Gastroesophageal sphincter (tissue), 4 donors: ENCODE measurements around the gene MECR. TPM values are rescaled to one million over a fixed set of nuclear protein-coding genes. Genes with fewer than 3 reads are reported as not detected.

Experiments used
- ATAC-seq: fragments of 150-250 bp; one replicate; pipeline ENCODE4 v1.9.1; 2016; ENCODE audit warnings: mild to moderate bottlenecking, moderate library complexity
- H3K27ac ChIP-seq, 4 donors: fragments of 200-600 bp; sonication (generic) in 3 of 4; 1 replicate in 3 of 4; 2 replicates in 1 of 4; pipeline ENCODE4 v1.5.1; 2016 to 2019
- H3K27me3 ChIP-seq: fragments of 200-600 bp; sonication (generic); one replicate; pipeline ENCODE4 v1.5.1; 2019
- H3K36me3 ChIP-seq, 2 donors: fragments of 200-600 bp; sonication (generic); one replicate each; pipeline ENCODE4 v1.5.1; 2019; ENCODE audit warnings: control low read depth in 1 of 2
- H3K4me1 ChIP-seq, 3 donors: fragments of 200-600 bp; sonication (generic); 1 replicate in 2 of 3; 2 replicates in 1 of 3; pipeline ENCODE4 v1.5.1; 2016 to 2019; ENCODE audit warnings: control low read depth in 2 of 3
- H3K4me3 ChIP-seq, 2 donors: fragments of 200-600 bp; sonication (generic); one replicate each; pipeline ENCODE4 v1.5.1; 2019; ENCODE audit warnings: mild to moderate bottlenecking in 1 of 2, moderate library complexity in 1 of 2
- H3K9me3 ChIP-seq, 3 donors: fragments of 200-600 bp; sonication (generic); one replicate each; pipeline ENCODE4 v1.5.1; 2017 to 2019; ENCODE audit warnings: control low read depth in 2 of 3
- EP300 ChIP-seq: sonication (generic); formaldehyde crosslinking; IDR thresholded peaks from one replicate; pipeline ENCODE4 v1.6.1; 2017; ENCODE audit warnings: antibody characterized with exemption, mild to moderate bottlenecking
- POLR2A ChIP-seq, 2 donors: fragments of 450-650 bp; IDR thresholded peaks; one replicate each; pipeline ENCODE4 v1.6.1; 2017; ENCODE audit warnings: antibody characterized with exemption in 2 of 2, mild to moderate bottlenecking in 2 of 2, moderate library complexity in 1 of 2
- POLR2AphosphoS5 ChIP-seq: sonication (generic); formaldehyde crosslinking; IDR thresholded peaks from one replicate; pipeline ENCODE4 v1.6.1; 2017; ENCODE audit warnings: antibody characterized with exemption
- WGBS, 2 donors: methylation state at CpG; one replicate each; pipeline ENCODE4 v1.1.5; 2018; ENCODE audit warnings: low coverage in 1 of 2; 5-methylcytosine and 5-hydroxymethylcytosine counted together
- total RNA-seq, 4 donors: library from RNA; depleted of rRNA; stranded (reverse); fragments of >200 nt; gene quantifications; one replicate each; pipeline ENCODE4 v1.1.0, GENCODE V29; 2016
- TF ChIP-seq, protein P1 (sequence below), 4 experiments: fragments of 200-600 bp in 2 of 4; fragments of 450-650 bp in 2 of 4; sonication (generic) in 1 of 4; IDR thresholded peaks; one replicate each; pipeline ENCODE4 v1.5.1; 2017 to 2019; ENCODE audit warnings: antibody characterized with exemption in 4 of 4, mild to moderate bottlenecking in 2 of 4, moderate library complexity in 2 of 4

Gene MECR
- total RNA-seq, 4 donors from 2014 or later = 8.2 to 17.1 (median 12.9) TPM

DNA sequence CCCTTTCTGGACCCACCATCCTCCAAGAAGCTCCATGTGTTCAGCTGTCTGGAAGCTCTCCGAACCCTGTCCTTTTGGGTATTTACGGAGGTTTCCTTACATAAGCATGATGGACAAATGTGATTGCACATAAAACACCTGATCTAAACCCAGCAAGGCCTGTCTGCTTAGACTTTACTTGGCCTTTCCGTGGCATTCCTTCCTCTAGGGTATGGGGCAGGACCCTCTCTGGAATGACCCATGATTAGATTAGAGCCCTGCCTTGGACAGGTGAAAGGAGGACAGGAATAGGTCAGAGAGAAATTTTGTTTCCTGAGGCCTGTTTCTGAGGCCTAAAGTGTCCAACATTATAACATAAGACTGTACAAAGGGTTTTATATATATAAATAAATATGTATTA, 22.4 kb upstream of the MECR start:
- 83 to 94% methylated on average over 1 to 3 of the region's 3 CpGs for WGBS, 2 donors
- Histone ChIP-seq H3K27me3 (peaks cover 11% of the 10 kb centered on the region), H3K4me1 (peaks cover 0 to 10% (median 0%) of the 10 kb centered on the region in 3 donors), H3K9me3 (no peaks in the 10 kb centered on the region), H3K4me3 (no peak overlapping the region), H3K27ac (no peak overlapping the region), H3K36me3 (no peaks in the 10 kb centered on the region)
- ATAC-seq = no peak
- no peak for TF ChIP-seq POLR2A (IDR thresholded peaks at IDR 0.05)
- no peak for TF ChIP-seq POLR2AphosphoS5
- no peak for TF ChIP-seq EP300
- TF ChIP-seq, protein P1, sequence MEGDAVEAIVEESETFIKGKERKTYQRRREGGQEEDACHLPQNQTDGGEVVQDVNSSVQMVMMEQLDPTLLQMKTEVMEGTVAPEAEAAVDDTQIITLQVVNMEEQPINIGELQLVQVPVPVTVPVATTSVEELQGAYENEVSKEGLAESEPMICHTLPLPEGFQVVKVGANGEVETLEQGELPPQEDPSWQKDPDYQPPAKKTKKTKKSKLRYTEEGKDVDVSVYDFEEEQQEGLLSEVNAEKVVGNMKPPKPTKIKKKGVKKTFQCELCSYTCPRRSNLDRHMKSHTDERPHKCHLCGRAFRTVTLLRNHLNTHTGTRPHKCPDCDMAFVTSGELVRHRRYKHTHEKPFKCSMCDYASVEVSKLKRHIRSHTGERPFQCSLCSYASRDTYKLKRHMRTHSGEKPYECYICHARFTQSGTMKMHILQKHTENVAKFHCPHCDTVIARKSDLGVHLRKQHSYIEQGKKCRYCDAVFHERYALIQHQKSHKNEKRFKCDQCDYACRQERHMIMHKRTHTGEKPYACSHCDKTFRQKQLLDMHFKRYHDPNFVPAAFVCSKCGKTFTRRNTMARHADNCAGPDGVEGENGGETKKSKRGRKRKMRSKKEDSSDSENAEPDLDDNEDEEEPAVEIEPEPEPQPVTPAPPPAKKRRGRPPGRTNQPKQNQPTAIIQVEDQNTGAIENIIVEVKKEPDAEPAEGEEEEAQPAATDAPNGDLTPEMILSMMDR (IDR thresholded peaks at IDR 0.05) = no peak

DNA sequence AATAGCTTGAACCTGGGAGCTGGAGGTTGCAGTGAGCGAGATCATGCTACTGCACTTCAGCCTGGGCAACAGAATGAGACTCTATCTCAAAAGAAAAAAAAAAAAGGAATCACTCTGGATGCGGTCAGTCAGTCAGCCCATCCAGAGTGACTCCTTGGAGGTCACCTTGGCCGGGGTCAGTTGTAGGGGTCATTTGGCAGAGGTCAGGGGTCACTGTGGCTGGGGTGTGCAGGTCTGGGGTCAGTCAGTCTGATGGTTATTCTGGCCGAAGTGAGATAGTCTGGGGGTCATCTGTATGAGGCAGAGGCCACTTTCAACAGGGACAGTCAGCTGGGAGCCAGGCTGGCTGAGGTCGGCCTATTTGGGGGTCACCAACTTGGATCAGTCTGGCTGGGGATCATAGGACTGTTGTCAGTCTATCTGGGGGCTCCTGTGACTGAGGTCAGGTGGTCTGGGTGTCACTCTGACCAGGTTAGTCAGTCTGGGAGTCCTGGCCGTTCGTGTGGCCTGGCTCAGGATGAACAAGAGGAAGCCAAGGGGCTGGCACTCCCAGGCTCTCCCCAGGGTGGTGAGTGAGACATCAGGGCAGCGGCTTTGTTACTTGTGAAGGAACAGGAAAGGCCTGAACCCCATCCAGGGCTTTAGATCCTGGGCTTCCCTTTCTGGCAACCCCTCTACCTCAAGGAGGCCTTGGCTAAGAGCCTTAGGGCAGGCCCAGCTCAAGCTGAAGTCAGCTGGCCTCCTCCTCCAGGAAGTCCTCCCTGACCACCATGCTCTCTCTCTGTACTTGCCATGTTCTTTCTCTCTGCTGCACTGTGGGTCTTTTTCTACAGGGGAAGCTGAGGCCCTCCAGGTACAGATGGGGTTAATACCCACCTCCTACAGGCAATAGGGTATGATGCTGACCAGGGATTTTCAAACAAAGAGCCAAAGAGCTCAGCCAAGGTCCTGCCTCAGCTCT, 20.7 kb upstream of the MECR start:
- H3K27me3 ChIP-seq = peaks cover 4% of the 10 kb centered on the region
- TF ChIP-seq, protein P1 (IDR thresholded peaks at IDR 0.05) = no peak
- TF ChIP-seq EP300 = no peak
- TF ChIP-seq POLR2AphosphoS5 = no peak
- no peak for TF ChIP-seq POLR2A (IDR thresholded peaks at IDR 0.05)
- no peak overlapping the region for H3K27ac ChIP-seq
- no peaks in the 10 kb centered on the region for H3K9me3 ChIP-seq
- H3K36me3 ChIP-seq = no peaks in the 10 kb centered on the region
- H3K4me1 ChIP-seq = no peaks in the 10 kb centered on the region
- no peak for ATAC-seq
- WGBS, 2 donors = 87 to 100% methylated on average over 2 to 6 of the region's 8 CpGs
- no peak overlapping the region for H3K4me3 ChIP-seq

DNA sequence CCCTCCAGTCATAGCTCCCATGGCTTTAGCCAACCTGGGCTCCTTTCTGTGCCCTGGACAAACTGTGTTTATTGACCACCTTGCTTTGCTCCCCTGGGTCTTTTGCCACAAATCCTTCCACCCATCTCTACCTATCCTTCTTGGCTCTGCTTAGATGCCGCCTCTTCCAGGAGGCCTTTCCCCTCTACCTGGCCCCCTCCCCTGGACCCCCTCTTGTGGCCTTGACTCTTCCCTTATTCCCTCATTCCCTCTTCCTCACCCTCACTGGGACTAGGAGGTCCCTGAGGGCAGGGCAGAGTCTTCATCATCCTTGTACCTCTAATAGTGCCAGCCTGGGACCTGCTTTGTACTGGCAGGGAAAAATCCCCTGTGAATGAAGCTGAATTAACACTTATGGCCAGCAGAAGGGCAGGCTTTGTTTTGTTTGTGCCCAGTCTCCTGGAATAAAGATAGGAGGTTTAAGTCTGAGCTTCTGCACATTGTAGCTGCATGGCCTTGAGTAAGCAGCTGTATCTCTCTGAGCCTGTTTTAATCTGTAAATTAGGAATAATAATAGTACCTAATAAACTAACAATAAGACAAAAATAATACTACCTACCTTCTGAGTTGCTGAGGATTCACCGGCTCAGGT, 19.3 kb upstream of the MECR start:
- TF ChIP-seq POLR2A (IDR thresholded peaks at IDR 0.05) (no peak), EP300 (no peak), POLR2AphosphoS5 (no peak)
- TF ChIP-seq, protein P1 (IDR thresholded peaks at IDR 0.05) = no peak
- ATAC-seq = no peak
- Histone ChIP-seq H3K9me3 (no peaks in the 10 kb centered on the region), H3K27me3 (peaks cover 4% of the 10 kb centered on the region), H3K4me3 (no peak overlapping the region), H3K27ac (no peak overlapping the region), H3K4me1 (no peaks in the 10 kb centered on the region), H3K36me3 (no peaks in the 10 kb centered on the region)
- WGBS, 2 donors = 100% methylated on average over 2 of the region's 2 CpGs

DNA sequence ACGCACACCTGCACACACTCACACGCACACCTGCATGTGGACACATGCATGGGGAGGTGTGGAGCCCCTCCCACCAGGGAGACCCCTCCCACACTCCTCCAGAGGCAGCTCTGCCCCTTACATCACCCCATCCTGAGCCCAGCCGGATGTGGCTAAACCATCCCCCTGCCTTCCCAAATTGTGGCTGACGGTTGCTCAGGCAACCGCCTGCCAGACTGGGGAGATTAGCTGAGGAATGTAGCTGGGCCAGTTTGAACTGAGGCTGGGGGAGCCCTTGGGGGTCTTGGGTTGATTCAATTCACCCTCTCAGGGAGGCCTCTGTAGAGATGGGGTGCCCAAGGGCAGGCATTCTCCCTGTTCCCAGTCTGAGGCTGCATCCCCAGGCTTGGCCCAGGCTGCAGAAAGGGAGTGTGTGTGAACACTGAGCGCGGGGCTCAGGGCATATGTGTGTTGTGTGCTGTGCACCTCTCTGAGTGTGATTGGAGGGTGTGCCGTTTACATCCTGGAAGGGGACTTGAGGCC, 18.5 kb upstream of the MECR start:
- Histone ChIP-seq H3K27ac (no peak overlapping the region), H3K4me1 (no peaks in the 10 kb centered on the region), H3K9me3 (no peaks in the 10 kb centered on the region), H3K36me3 (no peaks in the 10 kb centered on the region), H3K4me3 (no peak overlapping the region), H3K27me3 (peaks cover 4% of the 10 kb centered on the region)
- no peak for ATAC-seq
- TF ChIP-seq, protein P1 (IDR thresholded peaks at IDR 0.05) = no peak
- TF ChIP-seq POLR2AphosphoS5 = no peak
- TF ChIP-seq EP300 = no peak
- WGBS, 2 donors = 68% methylated on average over 3 of the region's 8 CpGs; no CpG with 5 or more reads in 1 of the 2 donors
